Neural cell (in vitro differentiated cells): ENCODE data around the gene ANKS1B.

ENCODE experiments used
- CTCF ChIP-seq: fragments of 450-650 bp; IDR thresholded peaks from 2 replicates; pipeline ENCODE4 v1.5.1; 2014; ENCODE audit warnings: antibody characterized with exemption, mild to moderate bottlenecking, moderate library complexity; ENCODE audit not compliant: poor library complexity, severe bottlenecking
- EZH2 ChIP-seq: fragments of 200-600, 300-800 bp; shearing (Covaris generic), sonication (generic); IDR thresholded peaks from 2 replicates; pipeline ENCODE4 v1.6.1; 2014; ENCODE audit warnings: antibody characterized with exemption, low read length, borderline replicate concordance, mild to moderate bottlenecking; ENCODE audit not compliant: insufficient read depth, poor library complexity, severe bottlenecking
- RAD21 ChIP-seq: fragments of 450-650 bp; conservative IDR thresholded peaks from 2 replicates; pipeline ENCODE4 v1.6.1; 2014; ENCODE audit warnings: antibody characterized with exemption, mild to moderate bottlenecking, moderate library complexity
- TAF1 ChIP-seq: IDR thresholded peaks from 2 replicates; pipeline ENCODE4 v1.6.1; 2012; ENCODE audit warnings: low read depth

GRCh38 chr12:99824900-99825542 is 159.7 kb downstream of the ANKS1B start:
- TF ChIP-seq CTCF (no peak), TAF1 (no peak), RAD21 (no peak), EZH2 (no peak)
